AG10803 (cell line): ENCODE data around the gene SLC12A4.

ENCODE experiments used
- DNase-seq: peaks from one replicate; pipeline ENCODE4 v3.0.0; 2010; ENCODE audit warnings: low read depth
- H3K4me3 ChIP-seq: 2 replicates; pipeline ENCODE4 v1.5.1; 2011; ENCODE audit warnings: mild to moderate bottlenecking, low read length, control low read depth
- CTCF ChIP-seq: conservative IDR thresholded peaks from 2 replicates; pipeline ENCODE4 v1.5.1; 2011; ENCODE audit warnings: mild to moderate bottlenecking, low read length, control low read depth, inconsistent platforms

The SLC12A4 gene

GRCh38 chr16:67934306-67935100, 33.9 kb downstream of the SLC12A4 start:
- DNase-seq: no peak
- peak overlapping the region; percentile 98 for H3K4me3 ChIP-seq
- no peak for TF ChIP-seq CTCF

GRCh38 chr16:67933805-67934204, 34.6 kb downstream of the SLC12A4 start:
- TF ChIP-seq CTCF: no peak
- no peak overlapping the region for H3K4me3 ChIP-seq
- DNase-seq: no peak

DNA sequence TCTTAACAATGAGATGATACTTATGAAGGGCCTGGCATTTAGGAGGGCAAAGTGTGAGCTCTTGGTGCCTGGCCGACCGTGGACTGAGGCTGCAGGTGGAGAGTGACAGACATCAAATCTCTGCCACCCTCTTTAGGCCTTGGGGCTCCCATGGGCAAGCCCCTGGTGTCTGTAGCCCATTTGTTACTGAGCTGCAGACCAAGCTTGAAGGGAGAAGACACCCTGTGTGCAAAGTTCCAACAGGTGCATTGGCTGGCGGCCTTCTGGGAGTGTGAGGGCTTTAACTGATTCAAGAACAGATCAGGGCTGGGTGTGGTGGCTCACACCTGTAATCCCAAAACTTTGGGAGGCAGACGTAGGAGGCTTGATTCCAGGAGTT, 36.0 kb downstream of the SLC12A4 start:
- TF ChIP-seq CTCF: no peak
- no peak for DNase-seq
- H3K4me3 ChIP-seq: no peak overlapping the region

DNA sequence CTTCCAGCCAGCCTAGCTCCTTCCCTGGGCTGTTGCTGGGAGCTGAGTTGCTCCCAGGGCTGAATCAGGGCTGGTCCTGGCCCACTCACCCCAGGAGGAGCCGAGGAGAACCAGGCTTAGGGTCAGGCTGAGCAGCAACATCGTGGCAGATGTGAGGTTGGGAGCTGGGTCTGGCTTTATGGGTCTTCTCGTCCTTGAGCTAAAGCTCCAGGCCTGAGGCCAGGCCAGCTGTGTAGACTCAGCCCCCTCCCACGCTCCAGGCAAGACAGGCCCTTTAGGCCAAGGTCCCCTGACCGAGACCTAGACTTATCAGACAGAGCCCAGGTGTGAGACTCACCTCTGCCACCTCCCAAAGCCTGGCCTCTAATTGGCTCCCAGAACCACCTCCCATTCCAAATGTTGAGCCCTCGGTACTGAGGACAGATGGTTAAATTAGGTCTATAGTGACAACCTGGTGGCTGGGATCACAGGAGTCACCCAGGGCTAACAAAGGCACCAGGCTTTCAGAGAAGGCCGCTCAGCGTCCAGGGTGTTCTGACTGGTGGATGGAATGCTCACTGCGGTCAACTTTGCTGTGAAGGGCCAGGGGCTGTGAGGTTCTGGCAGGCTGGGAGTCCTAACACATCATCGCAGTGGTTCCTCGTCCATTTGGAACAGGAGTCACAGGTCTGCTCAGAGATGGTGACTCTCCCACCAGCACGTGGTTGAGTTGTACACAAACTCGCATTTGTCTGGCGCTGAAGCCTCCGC, 36.5 kb downstream of the SLC12A4 start, which contains the start of gene CTRL:
CTRL (minus strand) TSS at position 151 of the 750 bp plus-strand sequence; CDS start at position 141, 10 bp downstream.
- no peak within 1 kb of the TSS for H3K4me3 ChIP-seq
- peak; percentile 28 for TF ChIP-seq CTCF
- no peak for DNase-seq

DNA sequence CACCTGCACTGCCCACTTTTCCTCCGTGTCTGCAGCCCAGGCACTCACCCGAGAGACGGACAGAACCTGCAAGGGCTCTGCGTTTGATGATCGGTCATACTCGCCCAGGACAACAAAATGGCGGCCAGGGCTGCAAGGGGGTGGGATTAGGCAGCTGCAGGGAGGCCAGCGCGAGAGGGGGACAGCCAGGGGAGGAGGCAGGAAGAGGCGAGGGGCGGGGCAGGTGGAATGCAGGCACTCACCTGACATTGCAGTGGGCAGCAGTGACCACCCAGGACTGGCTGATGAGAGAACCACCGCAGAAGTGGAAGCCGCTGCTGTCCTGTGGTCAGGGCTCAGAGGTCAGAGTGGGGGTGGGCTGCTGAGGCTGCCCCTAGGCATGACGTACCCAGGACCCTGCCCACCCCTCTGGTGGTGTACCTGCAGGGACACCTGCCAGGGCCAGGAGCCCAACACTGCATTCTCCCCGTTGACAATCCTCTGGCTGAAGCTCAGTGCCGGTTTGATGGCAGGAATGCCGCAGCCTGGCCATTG, 37.7 kb downstream of the SLC12A4 start:
- no peak for TF ChIP-seq CTCF
- no peak overlapping the region for H3K4me3 ChIP-seq
- no peak for DNase-seq

DNA sequence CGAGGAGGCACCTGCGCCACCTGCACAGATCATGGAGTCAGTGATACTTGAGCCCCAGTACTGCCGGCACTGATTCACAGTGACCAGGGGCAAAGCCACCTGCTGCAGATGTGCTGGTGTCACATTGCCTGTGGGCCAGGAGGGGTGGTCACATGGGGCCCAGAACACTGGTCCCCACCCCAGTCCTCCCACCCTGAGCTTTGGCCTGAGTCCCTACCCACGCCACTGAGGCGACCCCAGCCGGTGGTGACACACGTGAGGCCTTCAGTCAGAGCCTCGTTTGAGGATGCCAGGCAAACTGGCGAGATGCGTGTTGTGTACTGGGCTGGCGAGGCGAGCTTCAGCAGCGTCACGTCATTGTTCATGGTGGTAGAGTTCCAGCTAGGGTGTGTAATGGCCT, 38.2 kb downstream of the SLC12A4 start:
- TF ChIP-seq CTCF: no peak
- no peak for DNase-seq
- H3K4me3 ChIP-seq: no peak overlapping the region
